GM21526 (cell line): ENCODE results near the gene SMS.
"Not testable (repeated sequence)": the region's sequence is repeated elsewhere in the genome, so short reads cannot be mapped to it uniquely, and the experiment has no call there.

Source experiments
- ATAC-seq: cut with Tn5 transposase; IDR thresholded peaks from one replicate; pipeline ENCODE4 v1.9.1; 2021; ENCODE audit warnings: moderate library complexity; ENCODE audit not compliant: unreplicated experiment, low FRiP score

SMS gene

GRCh38 chrX:21949689-21950088 lies 9.2 kb downstream of the SMS start:
- ATAC-seq: no peak

GRCh38 chrX:21950557-21950956 lies 10.0 kb downstream of the SMS start:
- not testable (repeated sequence) for ATAC-seq

GRCh38 chrX:21952624-21953023 lies 12.1 kb downstream of the SMS start:
- ATAC-seq: no peak

- ATAC-seq: not testable (repeated sequence)
Observed at GRCh38 chrX:21953195-21953830, 12.8 kb downstream of the SMS start.

- no peak for ATAC-seq
Observed at GRCh38 chrX:21955403-21956189, 15.1 kb downstream of the SMS start.

GRCh38 chrX:21956783-21957182 lies 16.3 kb downstream of the SMS start:
- no peak for ATAC-seq

- no peak for ATAC-seq
Observed at GRCh38 chrX:21958187-21958586, 17.7 kb downstream of the SMS start.

GRCh38 chrX:21958916-21959315 lies 18.4 kb downstream of the SMS start:
- ATAC-seq: no peak

- ATAC-seq: no peak
Observed at GRCh38 chrX:21959362-21960051, 19.0 kb downstream of the SMS start.

GRCh38 chrX:21960569-21961541 lies 20.3 kb downstream of the SMS start:
- ATAC-seq: no peak

GRCh38 chrX:21962361-21962760 lies 21.9 kb downstream of the SMS start:
- ATAC-seq: no peak

GRCh38 chrX:21963269-21963668 lies 22.8 kb downstream of the SMS start:
- ATAC-seq: no peak

- ATAC-seq: no peak
Observed at GRCh38 chrX:21963731-21964405, 23.4 kb downstream of the SMS start.

GRCh38 chrX:21966866-21967265 lies 26.4 kb downstream of the SMS start:
- ATAC-seq: no peak

- no peak for ATAC-seq
Observed at GRCh38 chrX:21968333-21968732, 27.8 kb downstream of the SMS start.

- ATAC-seq: no peak
Observed at GRCh38 chrX:21970326-21970725, 29.8 kb downstream of the SMS start.

GRCh38 chrX:21972046-21972445 lies 31.5 kb downstream of the SMS start:
- ATAC-seq: no peak

GRCh38 chrX:21972721-21973120 lies 32.2 kb downstream of the SMS start:
- ATAC-seq: no peak

- no peak for ATAC-seq
Observed at GRCh38 chrX:21973321-21974010, 33.0 kb downstream of the SMS start.
